GM12878 (cell line): ENCODE data around the gene ADGRV1.

Experiments
- CEBPB ChIP-seq, 2 experiments: fragments of 150-350 bp in 1 of 2; IDR thresholded peaks; 2 replicates each; pipeline ENCODE4 v1.6.1; 2012 to 2014; ENCODE audit warnings: low read depth in 2 of 2, low read length in 2 of 2, borderline replicate concordance in 1 of 2, inconsistent platforms in 1 of 2
- POLR2A ChIP-seq: IDR thresholded peaks from 2 replicates; pipeline ENCODE4 v1.6.1; 2011; ENCODE audit warnings: low read depth, mild to moderate bottlenecking, low read length

- no peak for TF ChIP-seq POLR2A
- TF ChIP-seq CEBPB (IDR thresholded peaks at IDR 0.05; ENCODE audit: borderline replicate concordance in 1 of 2, low read depth in 2 of 2, low read length in 2 of 2): no peak
Observed at GRCh38 chr5:91194824-91195381, 636.3 kb downstream of the ADGRV1 start.
